WTC11 (cell line): ENCODE measurements around the gene KNDC1.
"Not testable (repeated sequence)": the region's sequence is repeated elsewhere in the genome, so short reads cannot be mapped to it uniquely, and the experiment has no call there.

ENCODE experiments used
- ESRRA ChIP-seq: sonication (generic); formaldehyde crosslinking; IDR thresholded peaks from 2 replicates; pipeline ENCODE4 v1.8.1; 2022; ENCODE audit warnings: mild to moderate bottlenecking, missing genetic modification reagents, borderline replicate concordance
- GABPB1 ChIP-seq: sonication (generic); formaldehyde crosslinking; IDR thresholded peaks from 2 replicates; pipeline ENCODE4 v1.8.1; 2023; ENCODE audit warnings: mild to moderate bottlenecking, missing genetic modification reagents
- MAX ChIP-seq: sonication (generic); formaldehyde crosslinking; IDR thresholded peaks from 2 replicates; pipeline ENCODE4 v1.8.0; 2022; ENCODE audit warnings: mild to moderate bottlenecking, missing genetic modification reagents
- NFYB ChIP-seq: sonication (generic); formaldehyde crosslinking; conservative IDR thresholded peaks from 2 replicates; pipeline ENCODE4 v1.8.0; 2022; ENCODE audit warnings: low read depth, missing genetic modification reagents
- ZNF138 ChIP-seq: sonication (generic); formaldehyde crosslinking; conservative IDR thresholded peaks from 2 replicates; pipeline ENCODE4 v1.8.1; 2022; ENCODE audit warnings: mild to moderate bottlenecking, moderate library complexity, missing genetic modification reagents
- TF ChIP-seq, protein P1 (sequence below): fragments of 200-600 bp; IDR thresholded peaks from 2 replicates; pipeline ENCODE4 v1.8.0; 2022; ENCODE audit warnings: antibody characterized with exemption
- TF ChIP-seq, protein P2 (sequence below): sonication (generic); formaldehyde crosslinking; IDR thresholded peaks from 2 replicates; pipeline ENCODE4 v1.8.0; 2022; ENCODE audit warnings: mild to moderate bottlenecking, missing genetic modification reagents

- not testable (repeated sequence) for TF ChIP-seq MAX, NFYB, GABPB1, ESRRA, ZNF138 (CRISPR knock-in tag)
- TF ChIP-seq, protein P1, sequence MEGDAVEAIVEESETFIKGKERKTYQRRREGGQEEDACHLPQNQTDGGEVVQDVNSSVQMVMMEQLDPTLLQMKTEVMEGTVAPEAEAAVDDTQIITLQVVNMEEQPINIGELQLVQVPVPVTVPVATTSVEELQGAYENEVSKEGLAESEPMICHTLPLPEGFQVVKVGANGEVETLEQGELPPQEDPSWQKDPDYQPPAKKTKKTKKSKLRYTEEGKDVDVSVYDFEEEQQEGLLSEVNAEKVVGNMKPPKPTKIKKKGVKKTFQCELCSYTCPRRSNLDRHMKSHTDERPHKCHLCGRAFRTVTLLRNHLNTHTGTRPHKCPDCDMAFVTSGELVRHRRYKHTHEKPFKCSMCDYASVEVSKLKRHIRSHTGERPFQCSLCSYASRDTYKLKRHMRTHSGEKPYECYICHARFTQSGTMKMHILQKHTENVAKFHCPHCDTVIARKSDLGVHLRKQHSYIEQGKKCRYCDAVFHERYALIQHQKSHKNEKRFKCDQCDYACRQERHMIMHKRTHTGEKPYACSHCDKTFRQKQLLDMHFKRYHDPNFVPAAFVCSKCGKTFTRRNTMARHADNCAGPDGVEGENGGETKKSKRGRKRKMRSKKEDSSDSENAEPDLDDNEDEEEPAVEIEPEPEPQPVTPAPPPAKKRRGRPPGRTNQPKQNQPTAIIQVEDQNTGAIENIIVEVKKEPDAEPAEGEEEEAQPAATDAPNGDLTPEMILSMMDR, result not testable (repeated sequence)
- TF ChIP-seq, protein P2, sequence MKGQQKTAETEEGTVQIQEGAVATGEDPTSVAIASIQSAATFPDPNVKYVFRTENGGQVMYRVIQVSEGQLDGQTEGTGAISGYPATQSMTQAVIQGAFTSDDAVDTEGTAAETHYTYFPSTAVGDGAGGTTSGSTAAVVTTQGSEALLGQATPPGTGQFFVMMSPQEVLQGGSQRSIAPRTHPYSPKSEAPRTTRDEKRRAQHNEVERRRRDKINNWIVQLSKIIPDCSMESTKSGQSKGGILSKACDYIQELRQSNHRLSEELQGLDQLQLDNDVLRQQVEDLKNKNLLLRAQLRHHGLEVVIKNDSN (CRISPR knock-in tag), result not testable (repeated sequence)
Observed at GRCh38 chr10:133265052-133265451, 105.0 kb downstream of the KNDC1 start.
